SK-N-SH treated with all-trans-retinoic acid at 6 μM for 48 hours (cell line): ENCODE measurements around the gene WNT3.

Source experiments
- ATAC-seq: fragments of 200-7000 bp; cut with Tn5 transposase; 3 replicates; pipeline ENCODE4 v1.9.1; 2020; ENCODE audit warnings: mild to moderate bottlenecking, moderate library complexity
- ARNTL ChIP-seq: fragments of 450-650 bp; formaldehyde crosslinking; IDR thresholded peaks from 2 replicates; pipeline ENCODE4 v1.5.0; 2020; ENCODE audit warnings: low read depth, mild to moderate bottlenecking, moderate library complexity, borderline replicate concordance
- BACH2 ChIP-seq: fragments of 250-450 bp; sonication (Bioruptor Pico); IDR thresholded peaks from 2 replicates; pipeline ENCODE4 v1.9.0; 2021; ENCODE audit warnings: mild to moderate bottlenecking, borderline replicate concordance
- CREB5 ChIP-seq: fragments of 250-450 bp; sonication (Bioruptor Pico); IDR thresholded peaks from 2 replicates; pipeline ENCODE4 v1.5.1; 2020; ENCODE audit warnings: low read depth, mild to moderate bottlenecking, moderate library complexity
- ESRRG ChIP-seq: fragments of 250-450 bp; sonication (Bioruptor Pico); IDR thresholded peaks from 2 replicates; pipeline ENCODE4 v1.6.1; 2021; ENCODE audit warnings: mild to moderate bottlenecking
- GLIS3 ChIP-seq: fragments of 250-450 bp; sonication (Bioruptor Pico); IDR thresholded peaks from 2 replicates; pipeline ENCODE4 v1.5.0; 2020; ENCODE audit warnings: mild to moderate bottlenecking, moderate library complexity
- OSR1 ChIP-seq: fragments of 250-450 bp; sonication (Bioruptor Pico); IDR thresholded peaks from 2 replicates; pipeline ENCODE4 v1.8.0; 2022; ENCODE audit warnings: moderate library complexity, mild to moderate bottlenecking, inconsistent platforms
- PATZ1 ChIP-seq: fragments of 250-450 bp; sonication (Bioruptor Pico); IDR thresholded peaks from 2 replicates; pipeline ENCODE4 v1.8.0; 2020; ENCODE audit warnings: mild to moderate bottlenecking, moderate library complexity, borderline replicate concordance
- POU6F1 ChIP-seq: fragments of 250-450 bp; sonication (Bioruptor Pico); IDR thresholded peaks from 2 replicates; pipeline ENCODE4 v1.8.0; 2021; ENCODE audit warnings: low read depth, mild to moderate bottlenecking, moderate library complexity, borderline replicate concordance
- PPARA ChIP-seq: fragments of 250-450 bp; sonication (Bioruptor Pico); IDR thresholded peaks from 2 replicates; pipeline ENCODE4 v1.5.0; 2020; ENCODE audit warnings: mild to moderate bottlenecking, borderline replicate concordance
- RARB ChIP-seq: fragments of 250-450 bp; sonication (Bioruptor Pico); IDR thresholded peaks from 2 replicates; pipeline ENCODE4 v1.8.0; 2021; ENCODE audit warnings: mild to moderate bottlenecking, moderate library complexity
- SNAI2 ChIP-seq: fragments of 250-450 bp; sonication (Bioruptor Pico); IDR thresholded peaks from 2 replicates; pipeline ENCODE4 v1.5.0; 2020; ENCODE audit warnings: mild to moderate bottlenecking, moderate library complexity
- TCF4 ChIP-seq: fragments of 250-450 bp; sonication (Bioruptor Pico); IDR thresholded peaks from 2 replicates; pipeline ENCODE4 v1.8.0; 2021; ENCODE audit warnings: mild to moderate bottlenecking, moderate library complexity, borderline replicate concordance
- TOX ChIP-seq: fragments of 250-450 bp; sonication (Bioruptor Pico); IDR thresholded peaks from 2 replicates; pipeline ENCODE4 v1.8.0; 2021; ENCODE audit warnings: mild to moderate bottlenecking, moderate library complexity, borderline replicate concordance
- TSHZ2 ChIP-seq: fragments of 250-450 bp; sonication (Bioruptor Pico); IDR thresholded peaks from 2 replicates; pipeline ENCODE4 v1.5.0; 2020; ENCODE audit warnings: mild to moderate bottlenecking, moderate library complexity
- ZC3H10 ChIP-seq: fragments of 250-450 bp; sonication (Bioruptor Pico); IDR thresholded peaks from 2 replicates; pipeline ENCODE4 v1.5.1; 2021; ENCODE audit warnings: mild to moderate bottlenecking, moderate library complexity
- ZFP30 ChIP-seq: fragments of 450-650 bp; formaldehyde crosslinking; IDR thresholded peaks from 2 replicates; pipeline ENCODE4 v1.5.0; 2022; ENCODE audit warnings: mild to moderate bottlenecking, moderate library complexity
- ZNF565 ChIP-seq: fragments of 450-650 bp; formaldehyde crosslinking; conservative IDR thresholded peaks from 2 replicates; pipeline ENCODE4 v1.5.0; 2020; ENCODE audit warnings: low read depth, mild to moderate bottlenecking, moderate library complexity
- ZNF70 ChIP-seq: fragments of 450-650 bp; formaldehyde crosslinking; IDR thresholded peaks from 2 replicates; pipeline ENCODE4 v1.5.0; 2020; ENCODE audit warnings: mild to moderate bottlenecking, moderate library complexity

Gene WNT3

GRCh38 chr17:46771561-46772474, 46.7 kb downstream of the WNT3 start (continued):
- TF ChIP-seq TSHZ2 (CRISPR knock-in tag) = no peak
- TF ChIP-seq OSR1 (CRISPR knock-in tag) = no peak
- TF ChIP-seq ZC3H10 (CRISPR knock-in tag) = no peak
- TF ChIP-seq ZNF565 (CRISPR knock-in tag) = no peak
- TF ChIP-seq GLIS3 (CRISPR knock-in tag) = no peak
- TF ChIP-seq TCF4 (CRISPR knock-in tag) = no peak

- TF ChIP-seq POU6F1 (CRISPR knock-in tag) (no peak), ZNF70 (no peak), ZFP30 (CRISPR knock-in tag) (no peak), PATZ1 (CRISPR knock-in tag) (no peak), RARB (CRISPR knock-in tag) (no peak), SNAI2 (CRISPR knock-in tag) (no peak), ESRRG (no peak), ZC3H10 (CRISPR knock-in tag) (no peak), PPARA (CRISPR knock-in tag) (no peak), BACH2 (CRISPR knock-in tag) (no peak), ARNTL (CRISPR knock-in tag) (no peak), TOX (CRISPR knock-in tag) (no peak), TSHZ2 (CRISPR knock-in tag) (no peak), ZNF565 (CRISPR knock-in tag) (no peak)
- peak; percentile 78 for ATAC-seq
Observed at GRCh38 chr17:46770818-46771560, 47.5 kb downstream of the WNT3 start.

GRCh38 chr17:46770439-46770817, 48.1 kb downstream of the WNT3 start:
- no peak for ATAC-seq
- TF ChIP-seq OSR1 (CRISPR knock-in tag) = no peak
- no peak for TF ChIP-seq TSHZ2 (CRISPR knock-in tag)
- no peak for TF ChIP-seq ZNF70
- no peak for TF ChIP-seq CREB5
- no peak for TF ChIP-seq RARB (CRISPR knock-in tag)
- no peak for TF ChIP-seq SNAI2 (CRISPR knock-in tag)
